HepG2 (cell line): ENCODE results near the gene ATRN. TPM values are rescaled to one million over a fixed set of nuclear protein-coding genes. Genes with fewer than 3 reads are reported as not detected.

Experiments
- DPF2 ChIP-seq: sonication (generic); formaldehyde crosslinking; IDR thresholded peaks from 2 replicates; pipeline ENCODE4 v1.4.0; 2020; ENCODE audit warnings: mild to moderate bottlenecking, low read depth, missing genetic modification reagents, borderline replicate concordance
- EHMT2 ChIP-seq: fragments of 200-600 bp; sonication (generic); IDR thresholded peaks from 2 replicates; pipeline ENCODE4 v1.7.0; 2017; ENCODE audit warnings: antibody characterized with exemption, low read depth, low read length, borderline replicate concordance
- GABPB1 ChIP-seq: IDR thresholded peaks from 2 replicates; pipeline ENCODE4 v1.6.1; 2016; ENCODE audit warnings: mild to moderate bottlenecking, missing genetic modification reagents, moderate library complexity, missing compliant biosample characterization
- GPN1 ChIP-seq: sonication (generic); formaldehyde crosslinking; IDR thresholded peaks from 2 replicates; pipeline ENCODE4 v1.5.1; 2020; ENCODE audit warnings: missing genetic modification reagents, borderline replicate concordance
- KDM3A ChIP-seq: IDR thresholded peaks from 2 replicates; pipeline ENCODE4 v1.6.1; 2018; ENCODE audit warnings: low read depth, missing compliant biosample characterization
- KDM5A ChIP-seq: fragments of 200-600 bp; sonication (generic); IDR thresholded peaks from 2 replicates; pipeline ENCODE4 v1.7.0; 2018; ENCODE audit warnings: antibody characterized with exemption, mild to moderate bottlenecking, low read length, borderline replicate concordance
- KLF6 ChIP-seq: IDR thresholded peaks from 2 replicates; pipeline ENCODE4 v1.8.0; 2016; ENCODE audit warnings: missing biosample characterization, missing genetic modification reagents
- MAFG ChIP-seq: sonication (generic); formaldehyde crosslinking; IDR thresholded peaks from 2 replicates; pipeline ENCODE4 v1.5.1; 2020; ENCODE audit warnings: mild to moderate bottlenecking, missing genetic modification reagents
- MTF2 ChIP-seq: sonication (generic); formaldehyde crosslinking; IDR thresholded peaks from 2 replicates; pipeline ENCODE4 v1.5.0; 2020; ENCODE audit warnings: missing genetic modification reagents, borderline replicate concordance
- REL ChIP-seq: sonication (generic); formaldehyde crosslinking; conservative IDR thresholded peaks from 2 replicates; pipeline ENCODE4 v1.8.0; 2022; ENCODE audit warnings: mild to moderate bottlenecking, missing genetic modification reagents, moderate library complexity
- RFXANK ChIP-seq: IDR thresholded peaks from 2 replicates; pipeline ENCODE4 v1.6.1; 2016
- SIX4 ChIP-seq: sonication (generic); formaldehyde crosslinking; IDR thresholded peaks from 2 replicates; pipeline ENCODE4 v1.4.0; 2020; ENCODE audit warnings: missing genetic modification reagents
- SNAPC4 ChIP-seq: sonication (generic); formaldehyde crosslinking; IDR thresholded peaks from 2 replicates; pipeline ENCODE4 v1.4.0; 2020; ENCODE audit warnings: mild to moderate bottlenecking, missing genetic modification reagents
- SRSF9 ChIP-seq: fragments of 200-400 bp; formaldehyde crosslinking; IDR thresholded peaks from 2 replicates; pipeline ENCODE4 v1.6.1; 2018; ENCODE audit warnings: borderline replicate concordance, mild to moderate bottlenecking, low read depth, low read length; ENCODE audit not compliant: insufficient read depth, poor library complexity, severe bottlenecking
- TOPORS ChIP-seq: sonication (generic); formaldehyde crosslinking; IDR thresholded peaks from 2 replicates; pipeline ENCODE4 v1.8.0; 2023; ENCODE audit warnings: mild to moderate bottlenecking, missing genetic modification reagents
- YEATS4 ChIP-seq: sonication (generic); formaldehyde crosslinking; IDR thresholded peaks from 2 replicates; pipeline ENCODE4 v1.4.0; 2020; ENCODE audit warnings: missing genetic modification reagents, borderline replicate concordance
- ZNF496 ChIP-seq: sonication (generic); formaldehyde crosslinking; IDR thresholded peaks from 2 replicates; pipeline ENCODE4 v1.8.1; 2023; ENCODE audit warnings: mild to moderate bottlenecking, moderate library complexity, missing genetic modification reagents; ENCODE audit not compliant: insufficient replicate concordance
- ZNF570 ChIP-seq: sonication (generic); formaldehyde crosslinking; IDR thresholded peaks from 2 replicates; pipeline ENCODE4 v1.4.0; 2020; ENCODE audit warnings: mild to moderate bottlenecking, missing genetic modification reagents, borderline replicate concordance
- ZNF615 ChIP-seq: sonication (generic); formaldehyde crosslinking; IDR thresholded peaks from 2 replicates; pipeline ENCODE4 v1.5.0; 2020; ENCODE audit warnings: mild to moderate bottlenecking, missing genetic modification reagents, borderline replicate concordance
- ZNF644 ChIP-seq: IDR thresholded peaks from 2 replicates; pipeline ENCODE4 v1.6.1; 2016; ENCODE audit warnings: low read depth
- ZNF709 ChIP-seq: sonication (generic); formaldehyde crosslinking; IDR thresholded peaks from 2 replicates; pipeline ENCODE4 v1.5.0; 2020; ENCODE audit warnings: mild to moderate bottlenecking, missing genetic modification reagents
- ZNF883 ChIP-seq: sonication (generic); formaldehyde crosslinking; IDR thresholded peaks from 2 replicates; pipeline ENCODE4 v1.5.1; 2020; ENCODE audit warnings: mild to moderate bottlenecking, missing genetic modification reagents; ENCODE audit errors: not compliant biosample characterization
- ZSCAN5A ChIP-seq: sonication (generic); formaldehyde crosslinking; IDR thresholded peaks from 2 replicates; pipeline ENCODE4 v1.8.0; 2022; ENCODE audit warnings: mild to moderate bottlenecking, missing genetic modification reagents, borderline replicate concordance
- polyA plus RNA-seq, 8 experiments: library from polyadenylated mRNA; depleted of rRNA in 3 of 8; stranded (reverse) in 7 of 8; unstranded in 1 of 8; fragments of >200 nt; fragmentation: Illumina TruSeq in 4 of 8; extraction: Trizol in 4 of 8; gene quantifications; 2 replicates each; pipeline versions ENCODE4 v1.2.1 to v1.2.3, GENCODE V29; 2011 to 2016; ENCODE audit warnings: low read depth in 4 of 8, missing spikeins in 1 of 8, mixed read lengths in 1 of 8; ENCODE audit not compliant: insufficient read depth in 1 of 8
- total RNA-seq, 5 experiments: library from RNA; depleted of rRNA; stranded (reverse); fragments of >200 nt; fragmentation: Illumina TruSeq; extraction: Trizol; gene quantifications; 2 replicates each; pipeline ENCODE4 v1.2.3, GENCODE V29; 2016; ENCODE audit warnings: low read depth in 1 of 5
- TF ChIP-seq, protein P1 (sequence below), 2 experiments: fragments of 450-650 bp in 1 of 2; sonication (generic) in 1 of 2; formaldehyde crosslinking; IDR thresholded peaks; 2 replicates each; pipeline versions ENCODE4 v1.5.0 to v1.8.0; 2020 to 2022; ENCODE audit warnings: mild to moderate bottlenecking in 1 of 2, missing genetic modification reagents in 1 of 2

ATRN gene
- total and polyA plus RNA-seq, 2 of the 13 experiments (the other 11 are each of a cell fraction or from before 2014, with no cell fraction given) = 44.2 to 81.1 TPM

DNA sequence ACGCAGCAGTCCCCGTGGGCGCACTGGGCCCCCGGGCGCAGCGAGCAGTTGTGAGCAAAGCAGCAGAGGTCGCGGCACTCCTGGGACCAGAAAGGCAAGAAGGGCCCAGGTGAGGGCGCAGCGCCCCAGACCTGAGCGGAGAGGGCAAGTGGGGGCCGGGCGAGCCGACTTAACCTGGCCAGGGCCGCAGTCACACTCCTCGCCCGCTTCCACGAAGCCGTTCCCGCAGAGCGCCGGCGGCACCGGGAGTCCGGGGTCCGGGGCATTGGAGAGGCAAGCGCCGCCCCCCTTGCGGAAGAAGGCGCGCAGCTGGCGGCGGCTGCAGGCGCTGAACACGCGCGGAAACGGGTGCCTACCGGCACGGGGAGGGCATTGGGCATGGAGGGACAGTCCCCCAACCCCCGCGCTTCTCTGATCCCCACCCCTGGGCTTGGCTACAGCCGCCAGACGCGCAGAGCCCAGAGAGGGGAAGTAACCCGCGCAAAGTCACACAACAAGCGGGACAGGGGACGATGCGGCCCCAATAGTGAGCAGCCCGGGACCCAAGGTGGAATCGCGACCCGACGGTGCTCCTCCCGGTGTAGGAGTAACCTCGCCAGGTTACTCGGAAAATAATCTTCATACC, 201.8 kb downstream of the ATRN start (continued):
- TF ChIP-seq DPF2 (CRISPR knock-in tag) (no peak), KLF6 (CRISPR knock-in tag) (no peak), KDM3A (CRISPR knock-in tag) (0 out of 2 replicates have a peak, but pooled peaks have one; percentile 27), SRSF9 (no peak), SIX4 (CRISPR knock-in tag) (no peak), REL (no peak), YEATS4 (CRISPR knock-in tag) (no peak), ZNF496 (CRISPR knock-in tag) (no peak), MTF2 (CRISPR knock-in tag) (peak; percentile 85), ZNF883 (CRISPR knock-in tag) (peak; percentile 22), ZNF644 (no peak), KDM5A (no peak), ZNF570 (CRISPR knock-in tag) (no peak), ZSCAN5A (no peak), ZNF615 (no peak), EHMT2 (no peak), TOPORS (CRISPR knock-in tag) (no peak), MAFG (CRISPR knock-in tag) (no peak), SNAPC4 (0 out of 2 replicates have a peak, but pooled peaks have one; percentile 44), GPN1 (no peak), ZNF709 (no peak), RFXANK (CRISPR knock-in tag) (no peak), GABPB1 (CRISPR knock-in tag) (0 out of 2 replicates have a peak, but pooled peaks have one; percentile 24)
- TF ChIP-seq, protein P1, sequence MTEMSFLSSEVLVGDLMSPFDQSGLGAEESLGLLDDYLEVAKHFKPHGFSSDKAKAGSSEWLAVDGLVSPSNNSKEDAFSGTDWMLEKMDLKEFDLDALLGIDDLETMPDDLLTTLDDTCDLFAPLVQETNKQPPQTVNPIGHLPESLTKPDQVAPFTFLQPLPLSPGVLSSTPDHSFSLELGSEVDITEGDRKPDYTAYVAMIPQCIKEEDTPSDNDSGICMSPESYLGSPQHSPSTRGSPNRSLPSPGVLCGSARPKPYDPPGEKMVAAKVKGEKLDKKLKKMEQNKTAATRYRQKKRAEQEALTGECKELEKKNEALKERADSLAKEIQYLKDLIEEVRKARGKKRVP (CRISPR knock-in tag; IDR thresholded peaks at IDR 0.05) = no peak
